SKM-1 treated with dmso at 0.1 percent for 144 hours (cell line): ENCODE results near the gene MIOS.
"Not testable (repeated sequence)": the region's sequence is repeated elsewhere in the genome, so short reads cannot be mapped to it uniquely, and the experiment has no call there.

Source experiments
- DNase-seq: peaks from one replicate; lab custom pipeline; 2025; ENCODE audit not compliant: unreplicated experiment; lab: John Stamatoyannopoulos, UW

MIOS gene

GRCh38 chr7:7641129-7641663, 74.5 kb downstream of the MIOS start:
- DNase-seq, result peak; percentile 24

GRCh38 chr7:7642081-7642480, 75.4 kb downstream of the MIOS start:
- DNase-seq, result no peak

- no peak for DNase-seq
Observed at GRCh38 chr7:7647495-7648036, 80.9 kb downstream of the MIOS start.

GRCh38 chr7:7650682-7651206, 84.1 kb downstream of the MIOS start:
- DNase-seq, result no peak

GRCh38 chr7:7651479-7651878, 84.8 kb downstream of the MIOS start:
- no peak for DNase-seq

GRCh38 chr7:7652798-7653540, 86.3 kb downstream of the MIOS start:
- DNase-seq, result no peak

- peak; percentile 38 for DNase-seq
Observed at GRCh38 chr7:7653593-7654187, 87.0 kb downstream of the MIOS start.

- no peak for DNase-seq
Observed at GRCh38 chr7:7654964-7655715, 88.5 kb downstream of the MIOS start.

GRCh38 chr7:7656459-7656858, 89.8 kb downstream of the MIOS start:
- DNase-seq, result not testable (repeated sequence)
